Measurements from ENCODE around the gene WSB1. TPM values are rescaled to one million over a fixed set of nuclear protein-coding genes. Genes with fewer than 3 reads are reported as not detected.

The WSB1 gene
- total and polyA plus RNA-seq, 9 of the 15 experiments (the other 6 are each of a cell fraction or from before 2014, with no cell fraction given): 22.8 to 229 (median 81.1) TPM

- TF ChIP-seq MEIS2 (IDR thresholded peaks at IDR 0.05; ENCODE audit: partially characterized antibody): peak; percentile 26
- no peak for TF ChIP-seq ASH1L (IDR thresholded peaks at IDR 0.05; ENCODE audit: borderline replicate concordance, low read depth, partially characterized antibody)
- no peak for TF ChIP-seq SRSF9 (IDR thresholded peaks at IDR 0.05; ENCODE audit: borderline replicate concordance, low read depth, low read length)
- no peak for TF ChIP-seq REST (IDR thresholded peaks at IDR 0.05; ENCODE audit: borderline replicate concordance)
- no peak for TF ChIP-seq REST (CRISPR knock-in tag; IDR thresholded peaks at IDR 0.05; ENCODE audit: low read depth)
- TF ChIP-seq CTCF (IDR thresholded peaks at IDR 0.05 in 2 of 3, conservative IDR thresholded peaks at IDR 0.05 in 1 of 3; ENCODE audit: insufficient read depth in 2 of 3, low read depth in 1 of 3, low read length in 3 of 3): no peak
- TF ChIP-seq ZBTB17 (CRISPR knock-in tag; IDR thresholded peaks at IDR 0.05): no peak
- TF ChIP-seq ZNF830 (CRISPR knock-in tag; IDR thresholded peaks at IDR 0.05): no peak
- TF ChIP-seq PURB (CRISPR knock-in tag; IDR thresholded peaks at IDR 0.05; ENCODE audit: low read depth): no peak
- TF ChIP-seq ETV1 (tag; conservative IDR thresholded peaks at IDR 0.05; ENCODE audit: low read depth): no peak
- TF ChIP-seq ZNF23 (CRISPR knock-in tag; IDR thresholded peaks at IDR 0.05): no peak
- 0 out of 2 replicates have a peak, but pooled peaks have one; percentile 16 for TF ChIP-seq CHD2 (IDR thresholded peaks at IDR 0.05; ENCODE audit: low read depth, low read length)
- no peak for TF ChIP-seq ERF (CRISPR knock-in tag; IDR thresholded peaks at IDR 0.05)
- TF ChIP-seq DACH1 (IDR thresholded peaks at IDR 0.05; ENCODE audit: partially characterized antibody): no peak
- no peak for TF ChIP-seq NCOA4 (IDR thresholded peaks at IDR 0.05; ENCODE audit: partially characterized antibody)
- TF ChIP-seq MYBL2 (IDR thresholded peaks at IDR 0.05; ENCODE audit: low read depth): no peak
- TF ChIP-seq MYBL2 (CRISPR knock-in tag; IDR thresholded peaks at IDR 0.05; ENCODE audit: borderline replicate concordance): no peak
- TF ChIP-seq MNT (conservative IDR thresholded peaks at IDR 0.05): 0 out of 4 replicates have a peak, but pooled peaks of 1 of the 2 experiments have one; percentile 15
Observed at GRCh38 chr17:27354491-27355081, 60.7 kb downstream of the WSB1 start (continued).
